HepG2 (cell line): ENCODE data around the gene SEPTIN5. TPM values are rescaled to one million over a fixed set of nuclear protein-coding genes. Genes with fewer than 3 reads are reported as not detected.

Experiments used
- CENPX ChIP-seq: sonication (generic); formaldehyde crosslinking; IDR thresholded peaks from 2 replicates; pipeline ENCODE4 v1.9.0; 2021; ENCODE audit warnings: mild to moderate bottlenecking, missing genetic modification reagents, moderate library complexity
- GFI1 ChIP-seq: sonication (generic); formaldehyde crosslinking; IDR thresholded peaks from 2 replicates; pipeline ENCODE4 v1.5.0; 2020; ENCODE audit warnings: missing genetic modification reagents, mild to moderate bottlenecking, borderline replicate concordance
- MTA1 ChIP-seq: sonication (generic); formaldehyde crosslinking; IDR thresholded peaks from 2 replicates; pipeline ENCODE4 v1.4.0; 2020; ENCODE audit warnings: missing genetic modification reagents, mild to moderate bottlenecking, borderline replicate concordance
- SP4 ChIP-seq: sonication (generic); formaldehyde crosslinking; IDR thresholded peaks from 2 replicates; pipeline ENCODE4 v1.8.1; 2023; ENCODE audit warnings: mild to moderate bottlenecking, missing genetic modification reagents
- SPEN ChIP-seq: sonication (generic); formaldehyde crosslinking; IDR thresholded peaks from 2 replicates; pipeline ENCODE4 v1.5.1; 2020; ENCODE audit warnings: low read depth, mild to moderate bottlenecking, missing genetic modification reagents
- SRSF9 ChIP-seq: fragments of 200-400 bp; formaldehyde crosslinking; IDR thresholded peaks from 2 replicates; pipeline ENCODE4 v1.6.1; 2018; ENCODE audit warnings: borderline replicate concordance, mild to moderate bottlenecking, low read depth, low read length; ENCODE audit not compliant: insufficient read depth, poor library complexity, severe bottlenecking
- ZMAT3 ChIP-seq: sonication (generic); formaldehyde crosslinking; conservative IDR thresholded peaks from 2 replicates; pipeline ENCODE4 v1.7.0; 2021; ENCODE audit warnings: missing genetic modification reagents
- ZNF569 ChIP-seq: sonication (generic); formaldehyde crosslinking; IDR thresholded peaks from 2 replicates; pipeline ENCODE4 v1.5.0; 2020; ENCODE audit warnings: mild to moderate bottlenecking, missing genetic modification reagents, moderate library complexity, borderline replicate concordance
- polyA plus RNA-seq, 8 experiments: library from polyadenylated mRNA; depleted of rRNA in 3 of 8; stranded (reverse) in 7 of 8; unstranded in 1 of 8; fragments of >200 nt; fragmentation: Illumina TruSeq in 4 of 8; extraction: Trizol in 4 of 8; gene quantifications; 2 replicates each; pipeline versions ENCODE4 v1.2.1 to v1.2.3, GENCODE V29; 2011 to 2016; ENCODE audit warnings: low read depth in 4 of 8, missing spikeins in 1 of 8, mixed read lengths in 1 of 8; ENCODE audit not compliant: insufficient read depth in 1 of 8
- total RNA-seq, 5 experiments: library from RNA; depleted of rRNA; stranded (reverse); fragments of >200 nt; fragmentation: Illumina TruSeq; extraction: Trizol; gene quantifications; 2 replicates each; pipeline ENCODE4 v1.2.3, GENCODE V29; 2016; ENCODE audit warnings: low read depth in 1 of 5
- TF ChIP-seq, protein P1 (sequence below): sonication (generic); formaldehyde crosslinking; IDR thresholded peaks from 2 replicates; pipeline ENCODE4 v1.5.0; 2020; ENCODE audit warnings: mild to moderate bottlenecking, missing genetic modification reagents, moderate library complexity
- TF ChIP-seq, protein P2 (sequence below): IDR thresholded peaks from 2 replicates; pipeline ENCODE4 v1.6.1; 2016; ENCODE audit warnings: missing compliant biosample characterization, missing genetic modification reagents, borderline replicate concordance
- TF ChIP-seq, protein P3 (sequence below): sonication (generic); formaldehyde crosslinking; IDR thresholded peaks from 2 replicates; pipeline ENCODE4; 2020; ENCODE audit warnings: missing genetic modification reagents, mild to moderate bottlenecking, borderline replicate concordance
- TF ChIP-seq, protein P4 (sequence below): sonication (generic); formaldehyde crosslinking; conservative IDR thresholded peaks from 2 replicates; pipeline ENCODE4 v1.8.0; 2022; ENCODE audit warnings: missing genetic modification reagents
- TF ChIP-seq, protein P5 (sequence below): sonication (generic); formaldehyde crosslinking; IDR thresholded peaks from 2 replicates; pipeline ENCODE4 v1.5.0; 2020; ENCODE audit warnings: missing genetic modification reagents, mild to moderate bottlenecking, borderline replicate concordance
- TF ChIP-seq, protein P6 (sequence below): IDR thresholded peaks from 2 replicates; pipeline ENCODE4 v1.6.1; 2012; ENCODE audit warnings: low read length, improper control_type of control experiment

Gene SEPTIN5
- total and polyA plus RNA-seq, 2 of the 13 experiments (the other 11 are each of a cell fraction or from before 2014, with no cell fraction given) = 0.33 TPM; not detected in 1

DNA sequence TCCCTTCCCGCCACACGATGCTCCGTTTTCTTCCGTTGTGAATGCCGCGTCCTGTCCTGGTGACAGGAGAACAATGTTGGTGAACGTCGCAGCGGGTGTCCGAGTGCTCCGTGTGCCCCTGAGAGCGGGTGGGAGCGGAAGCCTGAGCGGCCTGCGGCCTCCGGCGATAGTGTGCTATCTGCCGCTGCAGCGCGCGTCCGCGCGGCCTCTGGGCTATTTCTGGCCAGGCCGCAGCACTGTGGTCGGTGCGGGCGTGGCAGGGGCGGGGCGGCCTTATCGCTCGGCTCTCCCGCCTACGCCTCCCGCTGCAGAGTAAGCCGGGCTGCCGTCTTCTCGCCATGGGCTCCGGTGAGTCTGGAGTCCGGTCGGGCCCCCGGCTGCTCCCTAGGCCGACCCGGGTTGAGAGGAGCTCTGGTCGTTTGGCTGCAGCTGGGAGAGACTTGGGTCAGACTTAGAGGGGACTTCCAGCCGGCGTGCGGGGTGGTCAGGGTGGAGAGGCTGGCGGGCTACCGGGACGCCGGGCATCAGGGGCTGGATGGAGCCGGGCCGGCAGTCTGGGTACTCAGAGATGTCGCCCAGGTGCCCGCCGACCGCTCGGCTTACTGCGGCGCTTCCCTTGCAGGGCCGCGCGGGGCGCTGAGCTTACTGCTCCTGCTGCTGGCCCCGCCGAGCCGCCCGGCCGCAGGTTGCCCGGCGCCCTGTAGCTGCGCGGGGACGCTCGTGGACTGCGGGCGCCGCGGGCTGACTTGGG lies 9.1 kb downstream of the SEPTIN5 start, which contains the start of gene GP1BB (continued):
- TF ChIP-seq, protein P1, sequence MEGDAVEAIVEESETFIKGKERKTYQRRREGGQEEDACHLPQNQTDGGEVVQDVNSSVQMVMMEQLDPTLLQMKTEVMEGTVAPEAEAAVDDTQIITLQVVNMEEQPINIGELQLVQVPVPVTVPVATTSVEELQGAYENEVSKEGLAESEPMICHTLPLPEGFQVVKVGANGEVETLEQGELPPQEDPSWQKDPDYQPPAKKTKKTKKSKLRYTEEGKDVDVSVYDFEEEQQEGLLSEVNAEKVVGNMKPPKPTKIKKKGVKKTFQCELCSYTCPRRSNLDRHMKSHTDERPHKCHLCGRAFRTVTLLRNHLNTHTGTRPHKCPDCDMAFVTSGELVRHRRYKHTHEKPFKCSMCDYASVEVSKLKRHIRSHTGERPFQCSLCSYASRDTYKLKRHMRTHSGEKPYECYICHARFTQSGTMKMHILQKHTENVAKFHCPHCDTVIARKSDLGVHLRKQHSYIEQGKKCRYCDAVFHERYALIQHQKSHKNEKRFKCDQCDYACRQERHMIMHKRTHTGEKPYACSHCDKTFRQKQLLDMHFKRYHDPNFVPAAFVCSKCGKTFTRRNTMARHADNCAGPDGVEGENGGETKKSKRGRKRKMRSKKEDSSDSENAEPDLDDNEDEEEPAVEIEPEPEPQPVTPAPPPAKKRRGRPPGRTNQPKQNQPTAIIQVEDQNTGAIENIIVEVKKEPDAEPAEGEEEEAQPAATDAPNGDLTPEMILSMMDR (CRISPR knock-in tag) = no peak; the same call in 1 of the 2 replicates
- no peak for TF ChIP-seq ZNF569 (CRISPR knock-in tag)
- no peak for TF ChIP-seq SRSF9
- TF ChIP-seq, protein P2, sequence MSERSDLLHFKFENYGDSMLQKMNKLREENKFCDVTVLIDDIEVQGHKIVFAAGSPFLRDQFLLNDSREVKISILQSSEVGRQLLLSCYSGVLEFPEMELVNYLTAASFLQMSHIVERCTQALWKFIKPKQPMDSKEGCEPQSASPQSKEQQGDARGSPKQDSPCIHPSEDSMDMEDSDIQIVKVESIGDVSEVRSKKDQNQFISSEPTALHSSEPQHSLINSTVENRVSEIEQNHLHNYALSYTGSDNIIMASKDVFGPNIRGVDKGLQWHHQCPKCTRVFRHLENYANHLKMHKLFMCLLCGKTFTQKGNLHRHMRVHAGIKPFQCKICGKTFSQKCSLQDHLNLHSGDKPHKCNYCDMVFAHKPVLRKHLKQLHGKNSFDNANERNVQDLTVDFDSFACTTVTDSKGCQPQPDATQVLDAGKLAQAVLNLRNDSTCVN (CRISPR knock-in tag) = no peak
- no peak for TF ChIP-seq MTA1 (CRISPR knock-in tag)
- TF ChIP-seq, protein P3, sequence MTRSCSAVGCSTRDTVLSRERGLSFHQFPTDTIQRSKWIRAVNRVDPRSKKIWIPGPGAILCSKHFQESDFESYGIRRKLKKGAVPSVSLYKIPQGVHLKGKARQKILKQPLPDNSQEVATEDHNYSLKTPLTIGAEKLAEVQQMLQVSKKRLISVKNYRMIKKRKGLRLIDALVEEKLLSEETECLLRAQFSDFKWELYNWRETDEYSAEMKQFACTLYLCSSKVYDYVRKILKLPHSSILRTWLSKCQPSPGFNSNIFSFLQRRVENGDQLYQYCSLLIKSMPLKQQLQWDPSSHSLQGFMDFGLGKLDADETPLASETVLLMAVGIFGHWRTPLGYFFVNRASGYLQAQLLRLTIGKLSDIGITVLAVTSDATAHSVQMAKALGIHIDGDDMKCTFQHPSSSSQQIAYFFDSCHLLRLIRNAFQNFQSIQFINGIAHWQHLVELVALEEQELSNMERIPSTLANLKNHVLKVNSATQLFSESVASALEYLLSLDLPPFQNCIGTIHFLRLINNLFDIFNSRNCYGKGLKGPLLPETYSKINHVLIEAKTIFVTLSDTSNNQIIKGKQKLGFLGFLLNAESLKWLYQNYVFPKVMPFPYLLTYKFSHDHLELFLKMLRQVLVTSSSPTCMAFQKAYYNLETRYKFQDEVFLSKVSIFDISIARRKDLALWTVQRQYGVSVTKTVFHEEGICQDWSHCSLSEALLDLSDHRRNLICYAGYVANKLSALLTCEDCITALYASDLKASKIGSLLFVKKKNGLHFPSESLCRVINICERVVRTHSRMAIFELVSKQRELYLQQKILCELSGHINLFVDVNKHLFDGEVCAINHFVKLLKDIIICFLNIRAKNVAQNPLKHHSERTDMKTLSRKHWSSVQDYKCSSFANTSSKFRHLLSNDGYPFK (CRISPR knock-in tag) = no peak; the same call in 1 of the 2 replicates
- no peak for TF ChIP-seq CENPX (CRISPR knock-in tag)
- TF ChIP-seq, protein P4, sequence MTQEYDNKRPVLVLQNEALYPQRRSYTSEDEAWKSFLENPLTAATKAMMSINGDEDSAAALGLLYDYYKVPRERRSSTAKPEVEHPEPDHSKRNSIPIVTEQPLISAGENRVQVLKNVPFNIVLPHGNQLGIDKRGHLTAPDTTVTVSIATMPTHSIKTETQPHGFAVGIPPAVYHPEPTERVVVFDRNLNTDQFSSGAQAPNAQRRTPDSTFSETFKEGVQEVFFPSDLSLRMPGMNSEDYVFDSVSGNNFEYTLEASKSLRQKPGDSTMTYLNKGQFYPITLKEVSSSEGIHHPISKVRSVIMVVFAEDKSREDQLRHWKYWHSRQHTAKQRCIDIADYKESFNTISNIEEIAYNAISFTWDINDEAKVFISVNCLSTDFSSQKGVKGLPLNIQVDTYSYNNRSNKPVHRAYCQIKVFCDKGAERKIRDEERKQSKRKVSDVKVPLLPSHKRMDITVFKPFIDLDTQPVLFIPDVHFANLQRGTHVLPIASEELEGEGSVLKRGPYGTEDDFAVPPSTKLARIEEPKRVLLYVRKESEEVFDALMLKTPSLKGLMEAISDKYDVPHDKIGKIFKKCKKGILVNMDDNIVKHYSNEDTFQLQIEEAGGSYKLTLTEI (CRISPR knock-in tag) = no peak
- TF ChIP-seq, protein P5, sequence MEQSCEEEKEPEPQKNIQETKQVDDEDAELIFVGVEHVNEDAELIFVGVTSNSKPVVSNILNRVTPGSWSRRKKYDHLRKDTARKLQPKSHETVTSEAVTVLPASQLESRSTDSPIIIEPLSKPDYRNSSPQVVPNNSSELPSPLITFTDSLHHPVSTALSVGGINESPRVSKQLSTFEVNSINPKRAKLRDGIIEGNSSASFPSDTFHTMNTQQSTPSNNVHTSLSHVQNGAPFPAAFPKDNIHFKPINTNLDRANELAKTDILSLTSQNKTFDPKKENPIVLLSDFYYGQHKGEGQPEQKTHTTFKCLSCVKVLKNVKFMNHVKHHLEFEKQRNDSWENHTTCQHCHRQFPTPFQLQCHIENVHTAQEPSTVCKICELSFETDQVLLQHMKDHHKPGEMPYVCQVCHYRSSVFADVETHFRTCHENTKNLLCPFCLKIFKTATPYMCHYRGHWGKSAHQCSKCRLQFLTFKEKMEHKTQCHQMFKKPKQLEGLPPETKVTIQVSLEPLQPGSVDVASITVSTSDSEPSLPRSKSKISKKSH (CRISPR knock-in tag) = no peak
- no peak; the same call in 1 of the 2 replicates for TF ChIP-seq SPEN (CRISPR knock-in tag)
- TF ChIP-seq, protein P6, sequence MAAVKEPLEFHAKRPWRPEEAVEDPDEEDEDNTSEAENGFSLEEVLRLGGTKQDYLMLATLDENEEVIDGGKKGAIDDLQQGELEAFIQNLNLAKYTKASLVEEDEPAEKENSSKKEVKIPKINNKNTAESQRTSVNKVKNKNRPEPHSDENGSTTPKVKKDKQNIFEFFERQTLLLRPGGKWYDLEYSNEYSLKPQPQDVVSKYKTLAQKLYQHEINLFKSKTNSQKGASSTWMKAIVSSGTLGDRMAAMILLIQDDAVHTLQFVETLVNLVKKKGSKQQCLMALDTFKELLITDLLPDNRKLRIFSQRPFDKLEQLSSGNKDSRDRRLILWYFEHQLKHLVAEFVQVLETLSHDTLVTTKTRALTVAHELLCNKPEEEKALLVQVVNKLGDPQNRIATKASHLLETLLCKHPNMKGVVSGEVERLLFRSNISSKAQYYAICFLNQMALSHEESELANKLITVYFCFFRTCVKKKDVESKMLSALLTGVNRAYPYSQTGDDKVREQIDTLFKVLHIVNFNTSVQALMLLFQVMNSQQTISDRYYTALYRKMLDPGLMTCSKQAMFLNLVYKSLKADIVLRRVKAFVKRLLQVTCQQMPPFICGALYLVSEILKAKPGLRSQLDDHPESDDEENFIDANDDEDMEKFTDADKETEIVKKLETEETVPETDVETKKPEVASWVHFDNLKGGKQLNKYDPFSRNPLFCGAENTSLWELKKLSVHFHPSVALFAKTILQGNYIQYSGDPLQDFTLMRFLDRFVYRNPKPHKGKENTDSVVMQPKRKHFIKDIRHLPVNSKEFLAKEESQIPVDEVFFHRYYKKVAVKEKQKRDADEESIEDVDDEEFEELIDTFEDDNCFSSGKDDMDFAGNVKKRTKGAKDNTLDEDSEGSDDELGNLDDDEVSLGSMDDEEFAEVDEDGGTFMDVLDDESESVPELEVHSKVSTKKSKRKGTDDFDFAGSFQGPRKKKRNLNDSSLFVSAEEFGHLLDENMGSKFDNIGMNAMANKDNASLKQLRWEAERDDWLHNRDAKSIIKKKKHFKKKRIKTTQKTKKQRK = no peak
- peak; percentile 38; the same call in 1 of the 2 replicates for TF ChIP-seq ZMAT3 (CRISPR knock-in tag)
- peak; percentile 30; the same call in 1 of the 2 replicates for TF ChIP-seq SP4 (CRISPR knock-in tag)
- TF ChIP-seq GFI1 (CRISPR knock-in tag) = no peak
